KMS-11 (cell line): ENCODE data around the gene POLR1E.

ENCODE experiments used
- H2AFZ ChIP-seq: fragments of 200-600 bp; sonication (generic); 2 replicates; pipeline ENCODE4 v1.6.1; 2016; ENCODE audit warnings: antibody characterized with exemption, mixed run types, low read depth
- H3K27ac ChIP-seq: fragments of 200-600 bp; sonication (generic); 2 replicates; pipeline ENCODE4 v1.6.1; 2016; ENCODE audit warnings: mild to moderate bottlenecking, mixed run types
- H3K27me3 ChIP-seq: fragments of 200-600 bp; sonication (generic); 2 replicates; pipeline ENCODE4 v1.6.1; 2017; ENCODE audit warnings: mild to moderate bottlenecking, low read depth, mixed run types, moderate library complexity; ENCODE audit not compliant: insufficient read depth
- H3K36me3 ChIP-seq: fragments of 200-600 bp; sonication (generic); 2 replicates; pipeline ENCODE4 v1.6.1; 2017; ENCODE audit warnings: mild to moderate bottlenecking, mixed run types; ENCODE audit not compliant: insufficient read depth
- H3K4me1 ChIP-seq: fragments of 200-600 bp; sonication (generic); 2 replicates; pipeline ENCODE4 v1.6.1; 2016; ENCODE audit warnings: mild to moderate bottlenecking, low read depth, mixed run types; ENCODE audit not compliant: poor library complexity, severe bottlenecking
- H3K4me2 ChIP-seq: fragments of 200-600 bp; sonication (generic); 2 replicates; pipeline ENCODE4 v1.7.0; 2016; ENCODE audit warnings: mild to moderate bottlenecking, mixed run types
- H3K4me3 ChIP-seq: fragments of 200-600 bp; sonication (generic); IDR thresholded peaks from 2 replicates; pipeline ENCODE4 v1.6.1; 2017; ENCODE audit warnings: low read depth, low read length, mixed read lengths; ENCODE audit not compliant: insufficient read depth
- H3K79me2 ChIP-seq: fragments of 200-600 bp; sonication (generic); 2 replicates; pipeline ENCODE4 v1.6.1; 2016; ENCODE audit warnings: low read depth, mixed run types; ENCODE audit not compliant: insufficient read depth
- H3K9ac ChIP-seq: fragments of 200-600 bp; sonication (generic); 2 replicates; pipeline ENCODE4 v1.6.1; 2016; ENCODE audit warnings: mild to moderate bottlenecking, mixed run types
- H4K20me1 ChIP-seq: fragments of 200-600 bp; sonication (generic); 2 replicates; pipeline ENCODE4 v1.6.1; 2016; ENCODE audit warnings: mild to moderate bottlenecking, mixed run types; ENCODE audit not compliant: insufficient read depth
- TF ChIP-seq, protein P1 (sequence below): fragments of 200-600 bp; sonication (generic); conservative IDR thresholded peaks from 2 replicates; pipeline ENCODE4 v1.6.1; 2017; ENCODE audit warnings: low read depth, mild to moderate bottlenecking, antibody characterized with exemption, low read length, moderate library complexity, mixed read lengths

Gene POLR1E

DNA sequence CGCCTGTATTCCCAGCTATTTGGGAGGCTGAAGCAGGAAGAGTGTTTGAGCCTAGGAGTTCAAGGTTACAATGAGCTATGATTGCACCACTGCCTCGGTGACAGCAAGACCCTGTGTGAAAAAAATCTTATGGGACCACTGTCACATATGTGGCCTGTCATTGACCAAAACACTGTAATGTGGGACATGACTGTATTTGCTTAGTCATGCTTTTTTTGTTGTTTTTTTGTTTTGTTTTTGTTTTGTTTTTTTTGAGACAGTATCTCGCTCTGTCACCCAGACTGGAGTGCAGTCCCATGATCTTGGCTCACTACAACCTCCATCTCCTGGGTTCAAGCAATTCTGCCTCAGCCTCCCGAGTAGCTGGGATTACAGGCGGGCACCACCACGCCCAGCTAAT lies 13.5 kb downstream of the POLR1E start:
- Histone ChIP-seq H3K4me1 (no peaks in the 10 kb centered on the region), H3K27me3 (no peaks in the 10 kb centered on the region), H3K79me2 (no peaks in the 10 kb centered on the region), H3K27ac (no peak overlapping the region), H3K4me2 (no peak overlapping the region), H3K4me3 (no peak overlapping the region), H3K9ac (no peak overlapping the region), H3K36me3 (peaks cover 12% of the 10 kb centered on the region; the same call in 1 of the 2 replicates), H4K20me1 (no peaks in the 10 kb centered on the region), H2AFZ (no peak overlapping the region)
- TF ChIP-seq, protein P1, sequence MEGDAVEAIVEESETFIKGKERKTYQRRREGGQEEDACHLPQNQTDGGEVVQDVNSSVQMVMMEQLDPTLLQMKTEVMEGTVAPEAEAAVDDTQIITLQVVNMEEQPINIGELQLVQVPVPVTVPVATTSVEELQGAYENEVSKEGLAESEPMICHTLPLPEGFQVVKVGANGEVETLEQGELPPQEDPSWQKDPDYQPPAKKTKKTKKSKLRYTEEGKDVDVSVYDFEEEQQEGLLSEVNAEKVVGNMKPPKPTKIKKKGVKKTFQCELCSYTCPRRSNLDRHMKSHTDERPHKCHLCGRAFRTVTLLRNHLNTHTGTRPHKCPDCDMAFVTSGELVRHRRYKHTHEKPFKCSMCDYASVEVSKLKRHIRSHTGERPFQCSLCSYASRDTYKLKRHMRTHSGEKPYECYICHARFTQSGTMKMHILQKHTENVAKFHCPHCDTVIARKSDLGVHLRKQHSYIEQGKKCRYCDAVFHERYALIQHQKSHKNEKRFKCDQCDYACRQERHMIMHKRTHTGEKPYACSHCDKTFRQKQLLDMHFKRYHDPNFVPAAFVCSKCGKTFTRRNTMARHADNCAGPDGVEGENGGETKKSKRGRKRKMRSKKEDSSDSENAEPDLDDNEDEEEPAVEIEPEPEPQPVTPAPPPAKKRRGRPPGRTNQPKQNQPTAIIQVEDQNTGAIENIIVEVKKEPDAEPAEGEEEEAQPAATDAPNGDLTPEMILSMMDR = no peak

DNA sequence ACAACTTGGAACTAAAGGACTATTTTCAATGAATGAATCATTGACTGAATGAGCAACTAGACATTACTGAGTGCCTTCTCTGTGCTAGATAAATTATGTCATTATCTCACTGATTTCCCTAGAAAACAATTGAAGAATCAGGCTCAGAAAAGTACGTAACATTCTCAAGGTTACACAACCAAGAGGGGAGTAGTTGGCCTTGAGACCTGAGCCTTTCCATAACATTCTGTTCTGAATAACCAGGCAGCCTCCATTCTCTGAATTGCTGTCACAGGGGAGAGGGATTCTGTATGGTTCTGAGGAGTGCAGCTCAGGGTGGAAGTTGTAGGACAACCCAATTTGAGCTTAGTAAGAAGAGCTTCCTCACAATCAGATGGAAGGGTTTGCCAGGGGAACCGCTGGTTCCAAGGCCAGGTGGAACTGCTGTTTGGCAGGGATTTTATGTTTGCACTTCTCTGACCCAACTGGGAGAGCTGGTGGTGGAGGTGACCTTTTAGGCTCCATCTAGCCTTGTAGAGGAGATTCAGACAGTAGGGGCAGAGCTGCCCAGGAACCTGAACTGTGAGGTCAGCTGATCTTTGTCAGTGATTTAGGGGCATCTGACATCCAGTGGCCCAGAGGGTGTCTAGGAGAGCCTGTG lies 16.3 kb downstream of the POLR1E start:
- Histone ChIP-seq H3K36me3 (peaks cover 12% of the 10 kb centered on the region; the same call in 1 of the 2 replicates), H4K20me1 (no peaks in the 10 kb centered on the region), H3K27ac (no peak overlapping the region), H3K4me1 (no peaks in the 10 kb centered on the region), H3K4me3 (no peak overlapping the region), H3K9ac (no peak overlapping the region), H3K79me2 (no peaks in the 10 kb centered on the region), H3K27me3 (no peaks in the 10 kb centered on the region), H2AFZ (no peak overlapping the region), H3K4me2 (no peak overlapping the region)
- TF ChIP-seq, protein P1 = no peak

DNA sequence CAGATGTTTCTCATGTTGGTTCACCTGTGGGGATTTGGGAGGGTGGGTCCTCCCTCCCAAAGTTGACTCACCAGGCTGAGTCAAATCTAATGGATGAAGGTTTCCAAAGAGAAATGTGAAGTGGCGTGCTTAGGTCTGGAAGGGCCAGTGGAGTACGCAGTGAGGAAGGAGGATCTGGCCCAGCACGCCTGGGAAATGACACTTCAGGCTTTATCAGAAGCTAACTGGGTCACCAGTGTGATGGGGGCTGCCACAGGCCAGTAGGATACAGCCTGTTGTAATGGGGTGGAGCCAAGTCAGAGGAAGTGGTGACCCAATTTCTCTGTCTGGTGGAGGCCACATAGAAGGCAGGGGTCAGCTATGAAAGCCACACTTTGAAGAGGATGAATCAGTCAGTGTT lies 18.0 kb downstream of the POLR1E start:
- TF ChIP-seq, protein P1 = no peak
- Histone ChIP-seq H3K9ac (no peak overlapping the region), H3K36me3 (peaks cover 12% of the 10 kb centered on the region; the same call in 1 of the 2 replicates), H3K27me3 (no peaks in the 10 kb centered on the region), H3K4me1 (no peaks in the 10 kb centered on the region), H3K79me2 (no peaks in the 10 kb centered on the region), H3K4me2 (no peak overlapping the region), H2AFZ (no peak overlapping the region), H3K27ac (no peak overlapping the region), H3K4me3 (no peak overlapping the region), H4K20me1 (no peaks in the 10 kb centered on the region)

DNA sequence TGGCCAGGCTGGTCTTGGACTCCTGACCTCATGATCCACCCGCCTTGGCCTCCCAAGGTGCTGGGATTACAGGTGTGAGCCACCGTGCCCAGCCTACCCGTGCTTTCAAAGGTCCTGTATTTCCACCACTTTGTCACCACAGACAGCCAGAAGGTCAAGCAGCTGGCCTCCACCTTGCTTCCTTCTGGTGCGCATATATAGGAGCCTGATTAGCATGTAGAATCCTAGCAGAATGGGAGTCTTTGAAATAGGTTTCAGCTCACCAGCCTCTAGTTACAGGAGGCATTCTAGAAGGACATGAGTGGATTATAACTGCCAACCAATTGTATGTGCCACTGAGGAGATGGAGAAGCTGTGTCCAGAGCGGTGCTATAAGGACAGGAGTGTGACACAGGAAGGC lies 18.9 kb downstream of the POLR1E start:
- Histone ChIP-seq H3K9ac (no peak overlapping the region), H3K27me3 (no peaks in the 10 kb centered on the region), H3K79me2 (no peaks in the 10 kb centered on the region), H3K4me3 (no peak overlapping the region), H4K20me1 (no peaks in the 10 kb centered on the region), H3K27ac (no peak overlapping the region), H3K4me1 (no peaks in the 10 kb centered on the region), H3K36me3 (peaks cover 12% of the 10 kb centered on the region; the same call in 1 of the 2 replicates), H2AFZ (no peak overlapping the region), H3K4me2 (no peak overlapping the region)
- TF ChIP-seq, protein P1 = no peak
